H1 (cell line): ENCODE measurements around the gene VTN. TPM values are rescaled to one million over a fixed set of nuclear protein-coding genes. Genes with fewer than 3 reads are reported as not detected.

Experiments used
- EZH2 ChIP-seq: fragments of 200-600 bp; sonication (generic); IDR thresholded peaks from 2 replicates; pipeline ENCODE4 v1.7.1; 2012; ENCODE audit warnings: low read depth, mild to moderate bottlenecking, moderate library complexity, low read length, inconsistent platforms; ENCODE audit not compliant: severe bottlenecking
- HDAC2 ChIP-seq, 2 experiments: fragments of 300-600 bp in 1 of 2; sonication (generic) in 1 of 2; IDR thresholded peaks; 2 replicates each; pipeline ENCODE4 v1.6.1; 2011 to 2012; ENCODE audit warnings: low read depth in 2 of 2, low read length in 2 of 2, mild to moderate bottlenecking in 2 of 2, moderate library complexity in 2 of 2, borderline replicate concordance in 1 of 2, inconsistent platforms in 1 of 2
- JUN ChIP-seq: IDR thresholded peaks from 2 replicates; pipeline ENCODE4 v1.6.1; 2011; ENCODE audit warnings: low read depth, mild to moderate bottlenecking, improper control_type of control experiment, low read length
- NANOG ChIP-seq: IDR thresholded peaks from 2 replicates; pipeline ENCODE4 v1.6.1; 2011; ENCODE audit warnings: low read length, low read depth, mild to moderate bottlenecking, inconsistent platforms; ENCODE audit not compliant: insufficient read depth, poor library complexity, severe bottlenecking
- POLR2AphosphoS5 ChIP-seq: IDR thresholded peaks from 2 replicates; pipeline ENCODE4 v1.6.1; 2011; ENCODE audit warnings: low read depth, low read length
- RAD21 ChIP-seq, 2 experiments: IDR thresholded peaks in 1 of 2; conservative IDR thresholded peaks in 1 of 2; 2 replicates each; pipeline ENCODE4 v1.6.1; 2011; ENCODE audit warnings: low read depth in 2 of 2, low read length in 2 of 2, improper control_type of control experiment in 1 of 2, inconsistent platforms in 1 of 2, mild to moderate bottlenecking in 1 of 2, moderate library complexity in 1 of 2
- SP2 ChIP-seq: IDR thresholded peaks from 2 replicates; pipeline ENCODE4 v1.6.1; 2012; ENCODE audit warnings: mild to moderate bottlenecking, low read length, inconsistent platforms
- ZNF274 ChIP-seq: IDR thresholded peaks from 2 replicates; pipeline ENCODE4 v1.7.0; 2012; ENCODE audit warnings: low read length, borderline replicate concordance; ENCODE audit errors: extremely low read depth
- polyA plus RNA-seq, 7 experiments: library from polyadenylated mRNA; depleted of rRNA in 3 of 7; stranded (reverse) in 5 of 7; unstranded in 2 of 7; fragments of >200 nt in 5 of 7; fragments of 200-250 nt in 2 of 7; gene quantifications; 1 replicate in 5 of 7; 2 replicates in 1 of 7; 4 replicates in 1 of 7; pipeline versions ENCODE4 v1.2.1 to v1.2.3, GENCODE V29; 2011 to 2013; ENCODE audit warnings: missing spikeins in 2 of 7, mixed read lengths in 2 of 7
- total RNA-seq: library from RNA; stranded (reverse); fragmentation: NEBNext Ultra II Directional; extraction: Animal tissue kit (Norgen Biotek cat#: 25700); gene quantifications from 2 replicates; pipeline ENCODE4 v1.2.1, GENCODE V29; 2021

VTN gene
- total and polyA plus RNA-seq, 2 of the 8 experiments (the other 6 are each of a cell fraction or from before 2014, with no cell fraction given): 0.18 TPM; not detected in 1

- TF ChIP-seq JUN (no peak), EZH2 (no peak), POLR2AphosphoS5 (no peak), HDAC2 (IDR thresholded peaks at IDR 0.05; ENCODE audit: borderline replicate concordance in 1 of 2, low read depth in 2 of 2, low read length in 2 of 2) (no peak), RAD21 (IDR thresholded peaks at IDR 0.05 in 1 of 2, conservative IDR thresholded peaks at IDR 0.05 in 1 of 2; ENCODE audit: low read depth in 2 of 2, low read length in 2 of 2) (no peak), SP2 (no peak), NANOG (no peak), ZNF274 (no peak)
Observed at GRCh38 chr17:28320215-28321061, 49.7 kb downstream of the VTN start (continued).
